Measurements from ENCODE around the gene GPBAR1.

DNA sequence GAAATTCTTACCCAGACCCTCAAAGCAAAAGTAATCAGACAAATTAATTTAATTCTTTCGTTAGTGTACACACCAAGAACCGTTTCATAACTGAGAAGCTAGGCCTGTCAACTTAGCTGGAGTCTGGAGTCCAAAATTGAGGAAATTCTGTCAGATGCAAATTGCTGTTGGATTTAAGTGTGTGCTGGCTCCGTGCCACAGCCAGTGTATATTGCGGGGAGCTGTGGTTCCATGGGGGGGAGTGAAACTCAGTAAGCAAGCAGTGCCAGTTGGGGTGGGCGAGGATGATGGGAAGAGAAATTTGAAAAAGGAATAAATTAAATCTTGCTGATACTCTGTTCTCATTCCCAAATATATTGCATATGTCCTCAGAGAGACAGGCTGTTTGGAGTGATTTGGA lies 39.8 kb upstream of the GPBAR1 start:
- TF ChIP-seq, protein P1, sequence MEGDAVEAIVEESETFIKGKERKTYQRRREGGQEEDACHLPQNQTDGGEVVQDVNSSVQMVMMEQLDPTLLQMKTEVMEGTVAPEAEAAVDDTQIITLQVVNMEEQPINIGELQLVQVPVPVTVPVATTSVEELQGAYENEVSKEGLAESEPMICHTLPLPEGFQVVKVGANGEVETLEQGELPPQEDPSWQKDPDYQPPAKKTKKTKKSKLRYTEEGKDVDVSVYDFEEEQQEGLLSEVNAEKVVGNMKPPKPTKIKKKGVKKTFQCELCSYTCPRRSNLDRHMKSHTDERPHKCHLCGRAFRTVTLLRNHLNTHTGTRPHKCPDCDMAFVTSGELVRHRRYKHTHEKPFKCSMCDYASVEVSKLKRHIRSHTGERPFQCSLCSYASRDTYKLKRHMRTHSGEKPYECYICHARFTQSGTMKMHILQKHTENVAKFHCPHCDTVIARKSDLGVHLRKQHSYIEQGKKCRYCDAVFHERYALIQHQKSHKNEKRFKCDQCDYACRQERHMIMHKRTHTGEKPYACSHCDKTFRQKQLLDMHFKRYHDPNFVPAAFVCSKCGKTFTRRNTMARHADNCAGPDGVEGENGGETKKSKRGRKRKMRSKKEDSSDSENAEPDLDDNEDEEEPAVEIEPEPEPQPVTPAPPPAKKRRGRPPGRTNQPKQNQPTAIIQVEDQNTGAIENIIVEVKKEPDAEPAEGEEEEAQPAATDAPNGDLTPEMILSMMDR (IDR thresholded peaks at IDR 0.05): no peak
- TF ChIP-seq POLR2A (IDR thresholded peaks at IDR 0.05) (no peak), EP300 (IDR thresholded peaks at IDR 0.05) (no peak)
